RPMI7951 (cell line): ENCODE results near the gene DUSP16. TPM values are rescaled to one million over a fixed set of nuclear protein-coding genes. Genes with fewer than 3 reads are reported as not detected.
"Not testable (repeated sequence)": the region's sequence is repeated elsewhere in the genome, so short reads cannot be mapped to it uniquely, and the experiment has no call there.

ENCODE experiments used
- DNase-seq: peaks from one replicate; pipeline ENCODE4 v3.0.0-alpha.2; 2012; ENCODE audit warnings: low read depth
- total RNA-seq: library from RNA; depleted of rRNA; stranded (reverse); fragments of >200 nt; shearing (Covaris generic); gene quantifications from 2 replicates; pipeline ENCODE4 v1.2.3, GENCODE V29; 2014; rRNA removed

DUSP16 gene
- total RNA-seq = 6.0 and 7.9 TPM in 2 replicates

- DNase-seq = peak; percentile 93
These were observed at the start of gene DUSP16 for GRCh38 chr12:12562585-12563261. Gene DUSP16 (minus strand): TSS chr12:12562863. CDS start chr12:12521098, 41,765 bp downstream.

GRCh38 chr12:12612358-12612757 lies 49.7 kb upstream of the DUSP16 start:
- DNase-seq = peak; percentile 71

GRCh38 chr12:12611512-12612306 lies 49.0 kb upstream of the DUSP16 start, which contains the start of gene CREBL2:
Gene CREBL2 (plus strand): TSS chr12:12611876. CDS start chr12:12612173, 297 bp downstream.
- peak; percentile 95 for DNase-seq

- DNase-seq = no peak
These were observed 48.0 kb upstream of the DUSP16 start for GRCh38 chr12:12610711-12611110.

GRCh38 chr12:12609692-12610091 lies 47.0 kb upstream of the DUSP16 start:
- no peak for DNase-seq

GRCh38 chr12:12608557-12608957 lies 45.9 kb upstream of the DUSP16 start:
- no peak for DNase-seq

- DNase-seq = peak; percentile 24
These were observed 44.3 kb upstream of the DUSP16 start for GRCh38 chr12:12606781-12607589.

GRCh38 chr12:12604740-12605139 lies 42.1 kb upstream of the DUSP16 start:
- DNase-seq = no peak

- DNase-seq = no peak
These were observed 38.0 kb upstream of the DUSP16 start for GRCh38 chr12:12600659-12601058.

GRCh38 chr12:12599750-12600643 lies 37.3 kb upstream of the DUSP16 start:
- DNase-seq = no peak

GRCh38 chr12:12598864-12599263 lies 36.2 kb upstream of the DUSP16 start:
- DNase-seq = no peak

- DNase-seq = not testable (repeated sequence)
These were observed 33.9 kb upstream of the DUSP16 start for GRCh38 chr12:12596598-12596997.

- DNase-seq = not testable (repeated sequence)
These were observed 33.3 kb upstream of the DUSP16 start for GRCh38 chr12:12595929-12596328.

GRCh38 chr12:12592930-12593329 lies 30.3 kb upstream of the DUSP16 start:
- DNase-seq = peak; percentile 54

GRCh38 chr12:12590961-12591360 lies 28.3 kb upstream of the DUSP16 start:
- DNase-seq = no peak

GRCh38 chr12:12588436-12588835 lies 25.8 kb upstream of the DUSP16 start:
- DNase-seq = not testable (repeated sequence)

GRCh38 chr12:12587878-12588277 lies 25.2 kb upstream of the DUSP16 start:
- DNase-seq = no peak

GRCh38 chr12:12586879-12587675 lies 24.4 kb upstream of the DUSP16 start:
- DNase-seq = no peak

- peak; percentile 40 for DNase-seq
These were observed 22.6 kb upstream of the DUSP16 start for GRCh38 chr12:12585115-12585863.
